Measurements from ENCODE around the gene ATP5MK.

The ATP5MK gene

GRCh38 chr10:103416436-103417147 lies 20.3 kb upstream of the ATP5MK start:
- ChIA-PET POLR2A (interaction anchor here (0.7 kb wide), 1 partner anchor 55 kb away, joined by 3 read pairs; no protein-coding TSS in a partner anchor), CTCF (interaction anchor here (0.6 to 9.0 kb wide), 23 partner anchors 9 to 499 kb away, joined by 3 to 135 read pairs (median 7); partner anchors contain the start of genes ATP5MK, CALHM2, CALHM3 and CNNM2)
- peak; percentile 63 for TF ChIP-seq CTCF (IDR thresholded peaks at IDR 0.05; ENCODE audit: control extremely low read depth, extremely low read depth, low read depth, missing control alignments)
- peak; percentile 61 for DNase-seq (ENCODE audit: extremely low spot score)

DNA sequence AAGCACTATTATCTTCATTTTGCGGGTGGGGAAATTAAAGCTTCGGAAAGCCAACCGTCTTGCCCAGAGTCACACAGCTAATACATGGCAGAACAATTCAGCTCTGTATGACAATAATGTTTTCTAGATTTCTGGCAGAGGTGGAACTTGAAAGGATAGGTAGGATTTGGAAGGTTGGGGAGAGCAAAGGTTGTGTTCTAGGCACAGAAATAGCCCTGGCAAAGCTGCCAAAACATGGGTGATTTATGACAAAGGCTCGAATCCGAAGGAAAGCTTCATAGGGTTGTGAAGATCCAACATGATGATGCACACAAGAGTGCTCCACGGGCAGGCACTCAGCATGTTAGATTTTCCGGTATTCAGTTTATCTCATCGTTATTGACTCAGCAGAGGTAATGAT lies 19.3 kb upstream of the ATP5MK start:
- TF ChIP-seq CTCF (IDR thresholded peaks at IDR 0.05; ENCODE audit: control extremely low read depth, extremely low read depth, low read depth, missing control alignments), result no peak
- no peak for DNase-seq (ENCODE audit: extremely low spot score)
- ChIA-PET CTCF (interaction anchor here (0.6 to 9.0 kb wide), 20 partner anchors 10 to 498 kb away, joined by 3 to 135 read pairs (median 9); partner anchors contain the start of genes ATP5MK, CALHM2, CALHM3 and CNNM2), POLR2A (no interaction called here)

GRCh38 chr10:103413564-103413963 lies 17.3 kb upstream of the ATP5MK start:
- CTCF ChIA-PET, result interaction anchor here (0.8 to 9.0 kb wide), 4 partner anchors 8 to 78 kb away, joined by 3 to 135 read pairs (median 52); partner anchors contain the start of gene NEURL1
- POLR2A ChIA-PET, result no interaction called here
- no peak for TF ChIP-seq CTCF (IDR thresholded peaks at IDR 0.05; ENCODE audit: control extremely low read depth, extremely low read depth, low read depth, missing control alignments)
- no peak for DNase-seq (ENCODE audit: extremely low spot score)

- no peak for DNase-seq (ENCODE audit: extremely low spot score)
- TF ChIP-seq CTCF (IDR thresholded peaks at IDR 0.05; ENCODE audit: control extremely low read depth, extremely low read depth, low read depth, missing control alignments), result no peak
- POLR2A ChIA-PET, result interaction anchor here (0.8 kb wide), 1 partner anchor 29 kb away, joined by 5 read pairs; the partner anchor contains the start of gene TAF5
- CTCF ChIA-PET, result interaction anchor here (0.9 to 3.9 kb wide), 7 partner anchors 9 to 88 kb away, joined by 3 to 23 read pairs (median 4); no protein-coding TSS in a partner anchor
These were observed 1.0 kb upstream of the ATP5MK start for GRCh38 chr10:103397191-103397825.

GRCh38 chr10:103396789-103397087 lies 463 bp upstream of the ATP5MK start:
- ChIA-PET CTCF (interaction anchor here (1.2 to 3.9 kb wide), 4 partner anchors 13 to 29 kb away, joined by 4 to 23 read pairs (median 4); partner anchors contain the start of gene TAF5), POLR2A (interaction anchor here (0.8 kb wide), 1 partner anchor 29 kb away, joined by 5 read pairs; the partner anchor contains the start of gene TAF5)

More at GRCh38 chr10:103396789-103397087, 463 bp upstream of the ATP5MK start:
- DNase-seq (ENCODE audit: extremely low spot score), result no peak
- no peak for TF ChIP-seq CTCF (IDR thresholded peaks at IDR 0.05; ENCODE audit: control extremely low read depth, extremely low read depth, low read depth, missing control alignments)
